ENCODE measurements around the gene NLGN1. TPM values are rescaled to one million over a fixed set of nuclear protein-coding genes. Genes with fewer than 3 reads are reported as not detected.

The NLGN1 gene
- total and polyA plus RNA-seq, 12 donors: 0.13 to 3.7 (median 0.84) TPM

DNA sequence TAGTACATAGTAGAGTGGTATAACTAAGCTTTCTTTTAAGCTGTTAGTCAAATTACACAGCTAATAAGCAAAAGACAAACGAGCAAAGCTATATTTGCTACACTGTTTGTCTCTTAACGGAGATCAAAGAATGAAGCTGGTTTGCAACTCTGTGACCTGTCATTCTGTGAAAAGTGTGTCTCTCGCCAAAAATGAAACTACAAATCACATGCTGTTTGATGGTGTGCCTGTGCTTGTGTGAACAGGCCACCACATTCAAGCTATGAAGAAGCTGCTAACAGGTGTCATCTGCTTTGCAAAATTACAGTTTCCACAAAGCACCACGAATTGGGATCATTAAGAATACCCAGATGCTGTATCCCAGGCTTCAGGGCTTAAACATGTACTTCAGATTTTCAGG, 793.8 kb downstream of the NLGN1 start:
- no peak for DNase-seq
- Histone ChIP-seq H3K27ac (no peak overlapping the region), H3K27me3 (no peaks in the 10 kb centered on the region), H3K36me3 (replicated peaks in 1 of 2) (no peaks in the 10 kb centered on the region), H3K4me3 (no peak overlapping the region), H3K4me1 (replicated peaks in 1 of 2) (no peaks in the 10 kb centered on the region), H3K9me3 (replicated peaks in 1 of 3) (no peaks in the 10 kb centered on the region)
- intact Hi-C loops (cut with DNase I): no loop called here
- WGBS, 4 donors: 21 to 32% (median 27%) methylated on average over 4 of the region's 4 CpGs
- TF ChIP-seq, protein P1, sequence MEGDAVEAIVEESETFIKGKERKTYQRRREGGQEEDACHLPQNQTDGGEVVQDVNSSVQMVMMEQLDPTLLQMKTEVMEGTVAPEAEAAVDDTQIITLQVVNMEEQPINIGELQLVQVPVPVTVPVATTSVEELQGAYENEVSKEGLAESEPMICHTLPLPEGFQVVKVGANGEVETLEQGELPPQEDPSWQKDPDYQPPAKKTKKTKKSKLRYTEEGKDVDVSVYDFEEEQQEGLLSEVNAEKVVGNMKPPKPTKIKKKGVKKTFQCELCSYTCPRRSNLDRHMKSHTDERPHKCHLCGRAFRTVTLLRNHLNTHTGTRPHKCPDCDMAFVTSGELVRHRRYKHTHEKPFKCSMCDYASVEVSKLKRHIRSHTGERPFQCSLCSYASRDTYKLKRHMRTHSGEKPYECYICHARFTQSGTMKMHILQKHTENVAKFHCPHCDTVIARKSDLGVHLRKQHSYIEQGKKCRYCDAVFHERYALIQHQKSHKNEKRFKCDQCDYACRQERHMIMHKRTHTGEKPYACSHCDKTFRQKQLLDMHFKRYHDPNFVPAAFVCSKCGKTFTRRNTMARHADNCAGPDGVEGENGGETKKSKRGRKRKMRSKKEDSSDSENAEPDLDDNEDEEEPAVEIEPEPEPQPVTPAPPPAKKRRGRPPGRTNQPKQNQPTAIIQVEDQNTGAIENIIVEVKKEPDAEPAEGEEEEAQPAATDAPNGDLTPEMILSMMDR (IDR thresholded peaks at IDR 0.05): no peak
- TF ChIP-seq POLR2A (IDR thresholded peaks at IDR 0.05): no peak

DNA sequence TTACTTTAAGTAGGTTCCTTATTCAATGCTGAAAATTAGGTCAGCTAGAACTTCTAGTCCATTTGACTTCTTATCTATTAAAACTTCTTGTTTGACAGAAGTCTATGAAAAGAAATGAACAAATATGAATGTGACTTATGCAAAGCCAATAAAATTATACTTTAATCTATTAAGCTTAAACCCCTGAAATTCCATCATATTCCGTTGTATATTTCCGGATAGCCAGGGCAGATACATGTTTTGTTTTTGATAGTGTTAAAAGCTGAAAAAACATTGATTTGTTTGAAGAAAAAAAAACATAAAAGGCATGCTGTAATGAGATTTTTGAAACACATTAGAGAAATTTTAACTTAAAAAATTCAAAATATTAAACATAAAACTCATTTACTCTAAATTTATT, 794.4 kb downstream of the NLGN1 start:
- WGBS, 4 donors: 78 to 84% (median 79%) methylated on average over 2 of the region's 2 CpGs

DNA sequence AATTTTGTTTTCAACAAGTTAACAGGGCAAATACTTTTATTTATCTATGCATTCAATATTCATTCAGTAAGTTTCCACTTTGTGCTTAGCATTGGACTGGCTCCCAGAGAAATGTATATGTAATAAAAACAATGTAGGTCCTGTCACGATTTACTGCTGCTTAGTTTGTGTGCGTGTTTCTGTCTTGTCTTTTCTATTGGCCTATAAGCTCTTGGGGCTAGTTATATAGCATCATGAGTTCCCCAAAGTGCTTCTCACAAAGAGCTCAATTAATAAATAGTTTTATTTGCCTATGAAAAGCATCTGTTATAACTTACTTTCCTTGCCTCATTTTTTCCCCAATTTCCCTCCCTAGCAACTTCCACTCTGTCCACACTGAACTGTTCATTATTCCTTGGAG, 794.9 kb downstream of the NLGN1 start:
- Histone ChIP-seq H3K36me3 (replicated peaks in 1 of 2) (no peaks in the 10 kb centered on the region), H3K4me3 (no peak overlapping the region), H3K27me3 (no peaks in the 10 kb centered on the region), H3K4me1 (replicated peaks in 1 of 2) (no peaks in the 10 kb centered on the region), H3K9me3 (replicated peaks in 1 of 3) (no peaks in the 10 kb centered on the region), H3K27ac (no peak overlapping the region)
- WGBS, 4 donors: 70 to 88% (median 80%) methylated on average over 2 of the region's 2 CpGs
- TF ChIP-seq POLR2A (IDR thresholded peaks at IDR 0.05): no peak
- TF ChIP-seq, protein P1 (IDR thresholded peaks at IDR 0.05): no peak
- no peak for DNase-seq
- intact Hi-C loops (cut with DNase I): no loop called here

More for the DNA sequence above, 794.4 kb downstream of the NLGN1 start:
- H3K36me3 ChIP-seq (replicated peaks in 1 of 2): no peaks in the 10 kb centered on the region
- no peaks in the 10 kb centered on the region for H3K4me1 ChIP-seq (replicated peaks in 1 of 2)
- no peak for DNase-seq
- H3K9me3 ChIP-seq (replicated peaks in 1 of 3): no peaks in the 10 kb centered on the region
- no peak for TF ChIP-seq POLR2A (IDR thresholded peaks at IDR 0.05)
- TF ChIP-seq, protein P1 (IDR thresholded peaks at IDR 0.05): no peak
- no peak overlapping the region for H3K27ac ChIP-seq
- intact Hi-C loops (cut with DNase I): no loop called here
- no peaks in the 10 kb centered on the region for H3K27me3 ChIP-seq
- no peak overlapping the region for H3K4me3 ChIP-seq

DNA sequence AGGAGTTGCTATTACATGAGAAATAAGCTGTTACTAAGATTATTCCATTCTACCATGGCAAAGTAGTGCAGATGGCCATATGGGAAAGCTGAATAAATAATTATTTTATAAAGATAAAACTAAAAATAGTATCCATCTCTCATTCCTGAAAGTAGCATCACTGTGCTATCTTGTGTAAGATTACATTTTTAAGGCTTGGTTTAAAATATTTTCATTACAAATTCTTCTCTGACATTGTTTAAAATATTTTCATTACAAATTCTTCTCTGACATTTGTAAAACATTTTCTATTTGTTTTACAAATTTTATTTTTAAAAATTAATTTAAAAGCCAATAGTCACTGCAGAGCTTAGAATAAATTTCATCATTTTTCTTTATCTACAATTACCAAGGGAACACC, 796.1 kb downstream of the NLGN1 start:
- Histone ChIP-seq H3K27me3 (no peaks in the 10 kb centered on the region), H3K4me3 (no peak overlapping the region), H3K27ac (no peak overlapping the region), H3K4me1 (replicated peaks in 1 of 2) (no peaks in the 10 kb centered on the region), H3K9me3 (replicated peaks in 1 of 3) (no peaks in the 10 kb centered on the region), H3K36me3 (replicated peaks in 1 of 2) (no peaks in the 10 kb centered on the region)
- TF ChIP-seq POLR2A (IDR thresholded peaks at IDR 0.05): no peak
- TF ChIP-seq, protein P1 (IDR thresholded peaks at IDR 0.05): no peak
- intact Hi-C loops (cut with DNase I): no loop called here
- DNase-seq: no peak
